DOHH2 (cell line): ENCODE data around the gene ZNF451.

Source experiments
- H3F3A ChIP-seq: fragments of 200-600 bp; sonication (generic), shearing (Covaris generic); 2 replicates; pipeline ENCODE4 v1.6.0; 2016; ENCODE audit warnings: antibody characterized with exemption, mild to moderate bottlenecking; ENCODE audit not compliant: control insufficient read depth, insufficient read depth
- H3K27ac ChIP-seq: fragments of 200-600 bp; sonication (generic); 2 replicates; pipeline ENCODE4 v1.5.1; 2014; ENCODE audit warnings: low read depth, mild to moderate bottlenecking, low read length, moderate library complexity
- H3K27me3 ChIP-seq: fragments of 200-600 bp; sonication (generic); 2 replicates; pipeline ENCODE4 v1.6.1; 2014; ENCODE audit warnings: mild to moderate bottlenecking, low read length, mixed read lengths; ENCODE audit not compliant: control insufficient read depth
- H3K36me3 ChIP-seq: fragments of 200-600 bp; sonication (generic); 2 replicates; pipeline ENCODE4 v1.6.1; 2014; ENCODE audit warnings: mild to moderate bottlenecking, low read length, moderate library complexity, mixed read lengths; ENCODE audit not compliant: control insufficient read depth
- H3K4me1 ChIP-seq: fragments of 200-600 bp; sonication (generic); 2 replicates; pipeline ENCODE4 v1.6.1; 2014; ENCODE audit warnings: mild to moderate bottlenecking, low read length, mixed read lengths; ENCODE audit not compliant: control insufficient read depth
- H3K4me2 ChIP-seq: fragments of 200-600 bp; sonication (generic); 2 replicates; pipeline ENCODE4 v1.6.0; 2014; ENCODE audit warnings: mild to moderate bottlenecking, low read length, moderate library complexity
- H3K4me3 ChIP-seq: fragments of 200-600 bp; sonication (generic); 2 replicates; pipeline ENCODE4 v1.5.1; 2014; ENCODE audit warnings: mild to moderate bottlenecking, low read length, mixed read lengths
- H3K79me2 ChIP-seq: fragments of 200-600 bp; sonication (generic); 2 replicates; pipeline ENCODE4 v1.6.1; 2014; ENCODE audit warnings: mild to moderate bottlenecking, low read length, mixed read lengths; ENCODE audit not compliant: control insufficient read depth
- H3K9me2 ChIP-seq: fragments of 200-600 bp; sonication (generic); replicated peaks from 2 replicates; pipeline ENCODE4 v1.6.1; 2014; ENCODE audit warnings: mild to moderate bottlenecking, low read length, mixed read lengths; ENCODE audit not compliant: control insufficient read depth
- H3K9me3 ChIP-seq: fragments of 200-600 bp; sonication (generic); 2 replicates; pipeline ENCODE4 v1.6.1; 2014; ENCODE audit warnings: antibody characterized with exemption, low read length, mixed read lengths; ENCODE audit not compliant: control insufficient read depth, insufficient read depth
- H4K20me1 ChIP-seq: fragments of 200-600 bp; sonication (generic); 2 replicates; pipeline ENCODE4 v1.6.0; 2014; ENCODE audit warnings: low read depth, mild to moderate bottlenecking, antibody characterized with exemption, low read length, moderate library complexity; ENCODE audit not compliant: control insufficient read depth, insufficient read depth
- CTCF ChIP-seq: fragments of 200-600 bp; sonication (generic); IDR thresholded peaks from one replicate; pipeline ENCODE4 v1.5.1; 2014; ENCODE audit warnings: antibody characterized with exemption, mild to moderate bottlenecking, low read depth, low read length; ENCODE audit not compliant: poor library complexity, severe bottlenecking
- EZH2phosphoT487 ChIP-seq: fragments of 200-600 bp; sonication (generic); IDR thresholded peaks from 2 replicates; pipeline ENCODE4 v1.6.1; 2017; ENCODE audit warnings: borderline replicate concordance, mild to moderate bottlenecking, antibody characterized with exemption, low read length, moderate library complexity, mixed read lengths

The ZNF451 gene

GRCh38 chr6:57162516-57162915, 72.5 kb downstream of the ZNF451 start:
- Histone ChIP-seq H3K4me2 (no peak overlapping the region), H3K27me3 (no peaks in the 10 kb centered on the region), H3K27ac (no peak overlapping the region), H4K20me1 (no peaks in the 10 kb centered on the region), H3K4me1 (no peaks in the 10 kb centered on the region), H3K79me2 (no peaks in the 10 kb centered on the region), H3K36me3 (peaks cover 11% of the 10 kb centered on the region), H3K9me3 (no peaks in the 10 kb centered on the region), H3K4me3 (no peak overlapping the region), H3F3A (no peaks in the 10 kb centered on the region), H3K9me2 (no peaks in the 10 kb centered on the region)
- TF ChIP-seq EZH2phosphoT487, result no peak
- TF ChIP-seq CTCF, result no peak

DNA sequence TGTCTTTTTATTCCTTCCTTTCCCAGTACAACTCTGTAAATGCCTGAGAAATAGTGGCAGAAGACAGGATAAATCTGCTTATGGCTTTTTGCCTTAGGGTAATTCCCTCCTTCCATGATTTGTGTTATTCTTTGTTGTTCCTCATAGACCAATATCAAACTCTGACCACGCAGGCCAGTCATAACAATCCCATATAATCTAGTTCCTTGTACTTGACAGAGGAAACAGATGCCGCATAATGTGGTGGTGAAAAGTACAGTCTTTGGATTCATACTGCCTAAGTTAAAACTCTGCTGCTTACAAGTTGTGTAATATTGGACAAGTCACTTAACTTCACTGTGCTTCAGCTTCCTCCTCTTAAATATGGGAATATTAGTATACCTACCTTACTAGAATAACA, 74.0 kb downstream of the ZNF451 start:
- Histone ChIP-seq H3K27ac (no peak overlapping the region), H3K27me3 (no peaks in the 10 kb centered on the region), H3K36me3 (peaks cover 19% of the 10 kb centered on the region), H3K9me3 (no peaks in the 10 kb centered on the region), H3K9me2 (no peaks in the 10 kb centered on the region), H3K4me3 (no peak overlapping the region), H4K20me1 (no peaks in the 10 kb centered on the region), H3K4me2 (no peak overlapping the region), H3K79me2 (no peaks in the 10 kb centered on the region), H3F3A (peaks cover 4% of the 10 kb centered on the region), H3K4me1 (no peaks in the 10 kb centered on the region)
- TF ChIP-seq CTCF, result no peak
- TF ChIP-seq EZH2phosphoT487, result no peak

DNA sequence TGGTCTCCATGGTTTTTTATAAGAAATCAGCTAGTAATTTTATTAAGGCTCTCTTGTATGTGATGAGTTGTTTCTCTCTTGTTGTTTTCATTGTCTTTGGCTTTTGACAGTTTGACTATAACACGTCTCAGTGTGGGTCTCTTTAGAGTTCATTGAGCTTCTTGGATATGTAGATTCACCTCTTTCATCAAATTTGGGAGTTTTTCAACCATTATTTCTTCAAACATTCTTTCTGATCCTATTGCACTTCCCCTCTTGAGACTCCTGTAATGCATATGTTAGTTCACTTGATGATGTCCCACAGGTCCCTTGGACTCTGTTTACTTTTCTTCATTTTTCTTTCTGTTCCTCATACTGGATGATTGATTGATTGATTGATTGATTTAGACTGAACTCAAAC, 75.1 kb downstream of the ZNF451 start:
- Histone ChIP-seq H4K20me1 (no peaks in the 10 kb centered on the region), H3K36me3 (peaks cover 19% of the 10 kb centered on the region), H3K9me2 (no peaks in the 10 kb centered on the region), H3F3A (peaks cover 10% of the 10 kb centered on the region), H3K79me2 (no peaks in the 10 kb centered on the region), H3K4me3 (no peak overlapping the region), H3K27me3 (no peaks in the 10 kb centered on the region), H3K4me1 (no peaks in the 10 kb centered on the region), H3K27ac (no peak overlapping the region), H3K9me3 (no peaks in the 10 kb centered on the region), H3K4me2 (no peak overlapping the region)
- TF ChIP-seq CTCF (no peak), EZH2phosphoT487 (no peak)
